Transverse colon (tissue), 4 donors: Measurements from ENCODE around the gene OPA1. TPM values are rescaled to one million over a fixed set of nuclear protein-coding genes. Genes with fewer than 3 reads are reported as not detected.

Experiments
- DNase-seq: peaks from one replicate; pipeline ENCODE4 v3.0.0-alpha.2; 2019
- H3K27ac ChIP-seq, 4 donors: fragments of 200-600 bp; sonication (generic); 2 replicates each; pipeline ENCODE4 v1.5.1; 2016 to 2018; ENCODE audit warnings: inconsistent platforms in 4 of 4
- H3K27me3 ChIP-seq: fragments of 200-600 bp; sonication (generic); 2 replicates; pipeline ENCODE4 v1.5.1; 2017; ENCODE audit warnings: inconsistent platforms
- H3K36me3 ChIP-seq, 4 donors: fragments of 200-600 bp; sonication (generic); 2 replicates each; pipeline ENCODE4 v1.5.1; 2017 to 2019; ENCODE audit warnings: inconsistent platforms in 4 of 4
- H3K4me1 ChIP-seq, 4 donors: fragments of 200-600 bp; sonication (generic); 2 replicates each; pipeline ENCODE4 v1.5.1; 2017 to 2020; ENCODE audit warnings: inconsistent platforms in 4 of 4
- H3K4me3 ChIP-seq, 4 donors: fragments of 200-600 bp; sonication (generic); 1 replicate in 1 of 4; 2 replicates in 3 of 4; pipeline versions ENCODE4 v1.5.1 to v1.6.1; 2017 to 2019; ENCODE audit warnings: inconsistent platforms in 4 of 4
- H3K9me3 ChIP-seq, 2 donors: fragments of 200-600 bp; sonication (generic); 2 replicates each; pipeline ENCODE4 v1.5.1; 2017 to 2019; ENCODE audit warnings: inconsistent platforms in 2 of 2
- EP300 ChIP-seq: sonication (generic); formaldehyde crosslinking; IDR thresholded peaks from one replicate; pipeline ENCODE4 v1.6.1; 2017; ENCODE audit warnings: antibody characterized with exemption, low read depth
- POLR2A ChIP-seq: fragments of 450-650 bp; IDR thresholded peaks from one replicate; pipeline ENCODE4 v1.6.1; 2016; ENCODE audit warnings: antibody characterized with exemption, mild to moderate bottlenecking, moderate library complexity
- POLR2AphosphoS5 ChIP-seq, 3 donors: sonication (generic); formaldehyde crosslinking; IDR thresholded peaks; one replicate each; pipeline ENCODE4 v1.6.1; 2016; ENCODE audit warnings: antibody characterized with exemption in 3 of 3
- WGBS, 2 donors: methylation state at CpG; one replicate each; pipeline ENCODE4 v1.1.5; 2018; ENCODE audit warnings: low coverage in 1 of 2; 5-methylcytosine and 5-hydroxymethylcytosine counted together
- in situ Hi-C, 4 donors: fragments of 200-750 bp; cut with MboI; loops; one replicate each; pipeline versions ENCODE4 v1.15.0 to v1.15.1; 2017; ENCODE audit warnings: low sequenced_read_pairs in 3 of 4, low pct_ligation_motif_present in 1 of 4, low pct_unique_long_range_greater_than_20kb in 1 of 4
- intact Hi-C: fragments of 100-400 bp; cut with DNase I; formaldehyde crosslinking; loops from one replicate; pipeline ENCODE4 v1.15.1; 2023; ENCODE audit warnings: low total_unique reads
- total RNA-seq, 4 donors: library from RNA; depleted of rRNA; stranded (reverse); fragments of >200 nt; gene quantifications; one replicate each; pipeline ENCODE4 v1.1.0, GENCODE V29; 2016
- TF ChIP-seq, protein P1 (sequence below), 5 experiments: fragments of 200-600 bp in 3 of 5; fragments of 450-650 bp in 2 of 5; sonication (generic) in 3 of 5; IDR thresholded peaks; 1 replicate in 2 of 5; 2 replicates in 3 of 5; pipeline ENCODE4 v1.5.1; 2016 to 2017; ENCODE audit warnings: antibody characterized with exemption in 5 of 5, inconsistent platforms in 3 of 5, mild to moderate bottlenecking in 2 of 5, moderate library complexity in 1 of 5

Gene OPA1
- total RNA-seq, 4 donors from 2014 or later = 56.9 to 92.4 (median 69.8) TPM

DNA sequence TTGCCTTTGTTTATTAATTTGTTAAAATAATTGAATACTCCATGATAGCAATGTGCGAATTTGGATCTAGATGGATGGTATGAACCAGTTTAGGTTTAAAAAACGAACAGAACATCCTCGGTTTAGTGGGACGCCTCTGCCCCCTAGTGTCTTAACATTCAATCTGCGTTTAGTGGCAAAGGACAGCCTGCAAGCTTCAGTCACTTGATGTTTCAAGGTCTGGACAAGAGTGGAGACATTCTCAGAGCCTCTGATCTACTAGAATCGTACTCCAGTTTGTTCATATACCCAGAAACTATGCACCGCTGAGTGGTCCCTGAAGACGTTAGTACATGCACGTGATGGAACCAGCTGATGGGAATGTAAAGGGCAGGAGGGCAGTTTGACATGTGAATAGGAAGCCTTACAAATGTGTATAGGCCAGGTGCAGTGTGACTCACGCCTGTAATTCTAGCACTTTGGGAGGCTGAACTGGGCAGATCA is 20.5 kb upstream of the OPA1 start:
- no peaks in the 10 kb centered on the region for H3K27me3 ChIP-seq
- H3K27ac ChIP-seq = no peak overlapping the region
- DNase-seq = peak; percentile 58
- no peaks in the 10 kb centered on the region for H3K9me3 ChIP-seq
- H3K36me3 ChIP-seq = no peaks in the 10 kb centered on the region
- in situ Hi-C loops (loop anchor here (5.0 to 25.0 kb wide), 7 partner anchors 110 to 1110 kb away; no protein-coding TSS in a partner anchor), intact Hi-C loops (loop anchor here (10.0 kb wide), 1 partner anchor 758 kb away; no protein-coding TSS in a partner anchor)
- WGBS, 2 donors = 0 to 12% methylated on average over 4 to 10 of the region's 10 CpGs
- TF ChIP-seq POLR2A (no peak), EP300 (no peak), POLR2AphosphoS5 (IDR thresholded peaks at IDR 0.05) (no peak)
- TF ChIP-seq, protein P1, sequence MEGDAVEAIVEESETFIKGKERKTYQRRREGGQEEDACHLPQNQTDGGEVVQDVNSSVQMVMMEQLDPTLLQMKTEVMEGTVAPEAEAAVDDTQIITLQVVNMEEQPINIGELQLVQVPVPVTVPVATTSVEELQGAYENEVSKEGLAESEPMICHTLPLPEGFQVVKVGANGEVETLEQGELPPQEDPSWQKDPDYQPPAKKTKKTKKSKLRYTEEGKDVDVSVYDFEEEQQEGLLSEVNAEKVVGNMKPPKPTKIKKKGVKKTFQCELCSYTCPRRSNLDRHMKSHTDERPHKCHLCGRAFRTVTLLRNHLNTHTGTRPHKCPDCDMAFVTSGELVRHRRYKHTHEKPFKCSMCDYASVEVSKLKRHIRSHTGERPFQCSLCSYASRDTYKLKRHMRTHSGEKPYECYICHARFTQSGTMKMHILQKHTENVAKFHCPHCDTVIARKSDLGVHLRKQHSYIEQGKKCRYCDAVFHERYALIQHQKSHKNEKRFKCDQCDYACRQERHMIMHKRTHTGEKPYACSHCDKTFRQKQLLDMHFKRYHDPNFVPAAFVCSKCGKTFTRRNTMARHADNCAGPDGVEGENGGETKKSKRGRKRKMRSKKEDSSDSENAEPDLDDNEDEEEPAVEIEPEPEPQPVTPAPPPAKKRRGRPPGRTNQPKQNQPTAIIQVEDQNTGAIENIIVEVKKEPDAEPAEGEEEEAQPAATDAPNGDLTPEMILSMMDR (IDR thresholded peaks at IDR 0.05) = peak; percentile 66 to 73 (median 71)
- no peaks in the 10 kb centered on the region for H3K4me1 ChIP-seq
- H3K4me3 ChIP-seq = no peak overlapping the region

DNA sequence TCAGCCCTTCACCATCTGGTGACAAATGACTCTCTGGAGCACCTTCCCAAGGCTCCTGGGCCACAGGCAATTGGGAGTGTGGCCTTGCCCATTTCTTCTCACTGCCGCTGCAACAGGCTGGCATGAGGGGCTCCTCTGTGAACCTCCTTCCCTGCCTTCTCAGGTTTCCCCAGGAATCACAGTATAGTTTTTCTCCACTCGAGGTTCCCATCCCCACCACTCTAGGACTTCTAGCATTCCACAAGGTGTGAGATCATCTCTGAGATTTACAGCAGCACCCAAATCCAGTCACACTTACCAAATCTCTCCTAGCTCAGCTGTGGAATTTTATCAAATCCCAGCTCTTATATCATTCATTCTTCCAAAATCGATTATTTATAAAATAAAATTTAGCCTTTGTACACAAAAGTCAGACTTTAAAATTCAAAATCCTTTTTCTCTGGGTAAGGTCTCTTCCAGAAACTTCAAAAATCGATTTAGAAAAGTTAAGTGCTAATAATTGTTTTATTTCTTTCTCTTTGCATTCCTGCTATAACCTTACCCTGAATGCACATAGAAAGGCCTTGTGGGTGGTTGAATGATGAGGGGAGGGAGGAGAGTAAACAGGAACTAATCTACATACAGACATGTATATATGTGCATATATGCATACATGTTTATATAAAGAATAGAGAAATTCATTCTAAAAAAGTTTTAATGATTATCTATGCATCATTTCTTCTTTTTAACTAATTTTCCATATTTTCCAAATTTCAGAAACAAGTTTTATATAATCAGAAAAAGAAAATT is 19.4 kb upstream of the OPA1 start:
- intact Hi-C loops = loop anchor here (10.0 kb wide), 1 partner anchor 759 kb away; no protein-coding TSS in a partner anchor
- no peaks in the 10 kb centered on the region for H3K4me1 ChIP-seq
- no peaks in the 10 kb centered on the region for H3K36me3 ChIP-seq
- no peak overlapping the region for H3K27ac ChIP-seq
- H3K27me3 ChIP-seq = no peaks in the 10 kb centered on the region
- in situ Hi-C loops = loop anchor here (5.0 to 25.0 kb wide), 7 partner anchors 111 to 1111 kb away; no protein-coding TSS in a partner anchor
- no peak for DNase-seq
- TF ChIP-seq EP300 (no peak), POLR2A (no peak), POLR2AphosphoS5 (IDR thresholded peaks at IDR 0.05) (no peak)
- TF ChIP-seq, protein P1 (IDR thresholded peaks at IDR 0.05) = no peak
- no peak overlapping the region for H3K4me3 ChIP-seq
- 58 to 77% methylated on average over 3 to 4 of the region's 4 CpGs for WGBS, 2 donors
- H3K9me3 ChIP-seq = no peaks in the 10 kb centered on the region

DNA sequence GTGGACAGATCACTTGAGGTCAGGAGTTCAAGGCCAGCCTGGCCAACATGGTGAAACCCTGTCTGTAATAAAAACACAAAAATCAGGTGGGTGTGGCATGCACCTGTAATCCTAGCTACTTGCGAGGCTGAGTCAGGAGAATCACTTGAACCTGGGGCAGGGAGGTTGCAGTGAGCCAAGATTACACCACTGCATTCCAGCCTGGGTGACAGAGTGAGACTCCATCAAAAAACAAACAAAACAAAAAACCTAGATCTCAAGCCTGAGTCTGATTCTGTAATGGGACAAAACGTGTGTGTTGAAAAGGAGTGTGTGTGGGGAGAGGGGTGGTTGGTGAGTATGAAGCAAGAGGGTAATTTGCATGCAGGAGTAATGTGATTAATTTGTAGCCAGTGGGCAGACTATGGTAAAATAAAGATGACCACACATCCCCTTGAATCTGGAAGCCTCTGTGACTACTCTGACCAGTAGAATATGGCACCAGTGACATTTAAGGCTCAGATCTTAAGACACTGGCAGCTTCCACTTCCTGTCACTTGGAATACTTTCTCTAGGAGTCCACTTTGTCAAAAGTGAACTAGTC is 18.4 kb upstream of the OPA1 start:
- TF ChIP-seq EP300 (no peak), POLR2A (no peak), POLR2AphosphoS5 (IDR thresholded peaks at IDR 0.05) (no peak)
- TF ChIP-seq, protein P1 (IDR thresholded peaks at IDR 0.05) = no peak
- H3K27me3 ChIP-seq = no peaks in the 10 kb centered on the region
- H3K27ac ChIP-seq = no peak overlapping the region
- intact Hi-C loops = loop anchor here (10.0 kb wide), 1 partner anchor 760 kb away; no protein-coding TSS in a partner anchor
- in situ Hi-C loops = loop anchor here (5.0 to 25.0 kb wide), 7 partner anchors 112 to 1112 kb away; no protein-coding TSS in a partner anchor
- H3K9me3 ChIP-seq = no peaks in the 10 kb centered on the region
- no peaks in the 10 kb centered on the region for H3K36me3 ChIP-seq
- H3K4me1 ChIP-seq = no peaks in the 10 kb centered on the region
- WGBS, 2 donors = 43 to 48% methylated on average over 1 to 2 of the region's 2 CpGs
- DNase-seq = no peak
- H3K4me3 ChIP-seq = no peak overlapping the region

DNA sequence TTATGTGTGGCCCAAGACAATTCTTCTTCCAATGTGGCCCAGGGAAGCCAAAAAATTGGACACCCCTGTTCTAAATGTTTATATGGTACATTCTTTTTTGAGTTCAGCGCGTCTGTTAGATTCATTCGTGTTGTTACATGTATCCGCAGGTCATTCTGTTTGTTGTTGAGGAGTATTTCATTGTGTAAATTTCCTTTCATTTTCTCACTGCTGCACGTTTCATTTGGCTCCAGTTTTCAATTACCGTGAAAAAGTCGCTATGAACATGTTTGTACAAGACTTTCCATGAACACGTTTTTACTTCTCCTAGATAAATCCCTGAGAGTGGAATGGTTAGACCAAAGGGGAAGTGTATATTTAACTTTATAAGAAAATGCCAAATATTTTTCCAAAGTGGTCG is 7.5 kb upstream of the OPA1 start:
- in situ Hi-C loops = no loop called here
- WGBS, 2 donors = 84 to 90% methylated on average over 9 of the region's 9 CpGs
- TF ChIP-seq EP300 (no peak), POLR2A (no peak), POLR2AphosphoS5 (IDR thresholded peaks at IDR 0.05) (no peak)
- H3K36me3 ChIP-seq = no peaks in the 10 kb centered on the region
- H3K27ac ChIP-seq = no peak overlapping the region
- no peak overlapping the region for H3K4me3 ChIP-seq
- DNase-seq = no peak
- no peaks in the 10 kb centered on the region for H3K9me3 ChIP-seq
- no peaks in the 10 kb centered on the region for H3K4me1 ChIP-seq
- intact Hi-C loops = no loop called here
- no peaks in the 10 kb centered on the region for H3K27me3 ChIP-seq
